Dedifferentiated amniotic fluid mesenchymal stem cell (primary cell): Measurements from ENCODE around the gene AGFG1.

Experiments used
- DNase-seq: peaks from one replicate; pipeline ENCODE4 v3.0.0-alpha.2; 2016; ENCODE audit errors: extremely low spot score

AGFG1 gene

DNA sequence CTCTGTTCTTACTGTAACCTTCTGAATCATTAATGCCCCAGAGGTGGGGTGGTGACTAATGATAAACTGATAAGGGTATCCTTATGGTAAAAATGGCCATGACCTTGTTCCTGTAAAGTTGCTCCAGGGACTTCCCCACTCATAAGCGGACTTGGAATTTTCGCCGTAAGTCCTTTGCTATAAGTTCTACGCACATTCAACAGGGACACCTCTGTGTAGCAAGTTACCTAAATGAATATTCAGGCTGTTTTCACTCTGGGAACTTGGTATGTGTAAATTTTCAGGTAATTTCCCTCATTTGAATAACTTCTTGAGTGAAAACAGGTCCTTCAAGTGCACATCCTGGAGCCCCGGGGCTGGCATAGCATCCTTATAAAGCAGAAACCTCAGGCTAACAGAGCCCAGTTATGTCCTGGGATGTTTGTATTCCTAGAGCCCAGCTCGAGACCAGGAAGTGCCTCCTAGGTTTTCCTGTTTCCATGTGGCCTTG is 9.4 kb upstream of the AGFG1 start:
- DNase-seq: no peak

DNA sequence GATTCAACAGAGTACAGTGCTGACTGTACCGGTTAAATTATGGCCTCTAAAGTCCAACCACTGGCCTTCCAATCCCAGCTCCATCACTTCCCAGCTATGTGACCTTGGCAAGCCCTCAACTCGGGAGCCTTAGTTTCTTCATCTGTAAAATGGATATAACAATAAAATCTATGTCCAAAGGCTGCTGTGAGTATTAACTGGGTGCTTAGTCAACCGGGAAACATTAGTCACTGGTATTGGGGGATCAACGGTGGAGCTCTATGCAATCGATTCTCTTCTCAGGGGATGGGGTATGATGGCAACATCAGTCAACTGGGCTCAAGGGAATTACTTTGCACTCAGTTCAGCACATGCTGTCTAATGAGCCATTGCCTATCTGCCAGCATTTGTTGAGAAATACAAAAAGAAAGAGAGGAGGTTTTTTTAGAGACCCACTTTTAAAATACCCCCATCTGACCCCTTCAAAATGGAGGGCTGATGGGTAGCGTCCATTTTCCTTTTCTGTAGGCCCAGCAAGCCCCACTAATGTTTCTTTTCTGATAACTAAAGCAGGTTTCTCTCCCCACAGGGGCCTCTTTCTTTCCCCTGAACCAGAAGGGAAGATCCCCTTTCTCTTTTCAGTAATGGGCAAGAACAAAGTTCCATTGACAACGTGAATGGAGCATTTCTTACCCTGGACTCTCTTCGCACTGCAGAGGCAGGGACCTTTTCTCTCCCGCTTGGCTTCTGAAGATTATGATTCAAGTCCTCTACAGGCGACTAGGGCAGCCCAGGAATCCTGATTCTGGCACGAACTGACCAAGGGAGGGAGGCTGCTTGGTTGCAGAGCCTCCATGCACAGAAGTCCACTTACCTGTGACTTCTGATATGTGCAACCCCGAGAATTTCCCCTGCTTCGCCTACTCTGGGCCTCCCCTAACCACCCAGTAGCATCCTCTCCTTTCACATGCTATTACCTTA is 8.7 kb upstream of the AGFG1 start:
- no peak for DNase-seq

- no peak for DNase-seq
Observed at GRCh38 chr2:227464361-227464760, 7.6 kb upstream of the AGFG1 start.

GRCh38 chr2:227464851-227465250 is 7.1 kb upstream of the AGFG1 start:
- DNase-seq: no peak

DNA sequence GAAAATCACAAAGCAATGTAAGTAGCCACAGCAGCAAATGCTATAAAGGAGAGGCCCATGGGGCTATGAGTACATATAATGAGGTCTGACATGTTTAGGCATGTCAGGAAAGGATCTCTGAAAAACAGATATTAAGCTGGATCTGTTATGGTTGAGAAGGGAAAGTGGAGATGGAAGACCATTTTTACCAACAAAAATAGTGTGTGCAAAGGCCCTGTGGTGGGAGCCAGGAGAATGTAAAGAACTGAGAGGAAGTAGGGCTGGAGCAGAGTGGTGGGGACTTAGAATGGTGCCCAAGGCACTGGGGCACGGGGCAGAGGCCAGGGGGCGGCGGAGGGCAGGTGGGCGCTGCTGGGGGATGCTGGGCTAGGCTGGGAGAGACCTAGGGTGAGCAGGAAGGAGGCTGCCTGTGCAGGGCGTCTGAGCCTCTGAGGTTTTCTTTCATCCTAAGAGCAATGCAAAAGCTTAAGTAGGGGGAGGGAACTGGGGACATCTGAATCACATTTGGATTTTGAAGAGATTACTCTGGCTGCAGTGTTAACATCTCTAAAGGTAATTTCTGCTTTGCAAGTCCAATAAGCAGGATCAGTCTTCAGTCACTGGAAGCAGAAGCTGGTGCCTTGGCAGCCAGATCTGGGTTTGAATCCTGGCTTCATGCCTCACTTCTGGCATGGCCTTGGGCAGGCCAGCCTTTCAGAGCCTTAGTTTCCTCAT is 4.9 kb upstream of the AGFG1 start:
- DNase-seq: no peak

- DNase-seq: no peak
Observed at GRCh38 chr2:227471412-227471811, 544 bp upstream of the AGFG1 start.

DNA sequence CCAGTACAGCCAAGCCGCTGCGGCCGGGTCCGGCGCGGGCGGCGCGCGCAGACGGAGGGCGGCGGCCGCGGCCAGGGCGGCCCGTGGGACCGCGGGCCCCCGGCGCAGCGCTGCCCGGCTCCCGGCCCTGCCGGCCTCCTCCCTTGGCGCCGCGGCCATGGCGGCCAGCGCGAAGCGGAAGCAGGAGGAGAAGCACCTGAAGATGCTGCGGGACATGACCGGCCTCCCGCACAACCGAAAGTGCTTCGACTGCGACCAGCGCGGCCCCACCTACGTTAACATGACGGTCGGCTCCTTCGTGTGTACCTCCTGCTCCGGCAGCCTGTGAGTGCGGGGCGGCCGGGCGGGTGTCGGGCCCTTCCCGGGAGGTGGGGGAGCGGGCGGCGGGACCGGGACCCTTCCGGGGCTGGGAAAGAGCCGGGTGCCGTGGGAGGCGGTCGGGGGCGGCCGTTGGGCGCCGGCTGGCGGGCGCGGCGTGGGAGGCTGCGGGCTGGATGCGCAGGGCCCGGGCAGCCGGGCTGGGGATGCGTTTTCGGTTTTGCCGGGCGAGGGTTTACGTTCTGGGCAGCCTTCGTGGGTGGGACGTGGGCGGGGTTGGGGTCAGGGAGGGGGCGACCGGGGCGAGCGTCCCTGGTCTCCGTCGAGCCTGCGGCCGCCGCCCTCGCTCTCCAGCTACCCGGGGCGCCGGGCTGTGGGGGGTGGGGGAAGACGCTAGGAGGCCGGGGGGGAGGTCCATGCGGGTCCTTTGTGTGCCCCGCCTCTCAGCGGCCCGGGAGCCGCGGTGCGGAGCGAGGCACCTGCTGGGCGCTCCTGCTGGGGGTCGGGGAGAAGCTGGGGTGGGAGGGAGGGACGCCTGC is 537 bp downstream of the AGFG1 start:
- DNase-seq: no peak

GRCh38 chr2:227473122-227473461 is 1.1 kb downstream of the AGFG1 start:
- DNase-seq: no peak

DNA sequence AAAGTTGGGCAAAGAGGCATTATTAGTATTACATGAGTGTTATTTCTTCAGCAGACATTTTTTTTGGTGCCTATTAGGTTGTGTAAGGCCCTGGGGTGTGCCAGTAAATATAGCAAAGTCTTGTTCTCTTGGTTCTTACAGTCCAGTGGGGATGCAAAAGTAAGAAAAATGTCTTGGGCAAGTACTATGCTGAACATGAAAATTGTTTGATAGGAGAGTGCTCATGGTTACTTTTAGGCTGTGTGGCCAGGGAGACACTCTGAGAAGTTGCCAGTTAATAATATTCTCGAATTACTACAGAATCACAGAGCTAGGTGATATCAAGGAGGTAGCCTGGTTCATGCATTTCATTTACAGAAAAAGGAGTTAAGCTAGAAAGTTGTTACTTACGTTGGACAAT is 1.9 kb downstream of the AGFG1 start:
- no peak for DNase-seq

- no peak for DNase-seq
Observed at GRCh38 chr2:227474410-227474809, 2.5 kb downstream of the AGFG1 start.

DNA sequence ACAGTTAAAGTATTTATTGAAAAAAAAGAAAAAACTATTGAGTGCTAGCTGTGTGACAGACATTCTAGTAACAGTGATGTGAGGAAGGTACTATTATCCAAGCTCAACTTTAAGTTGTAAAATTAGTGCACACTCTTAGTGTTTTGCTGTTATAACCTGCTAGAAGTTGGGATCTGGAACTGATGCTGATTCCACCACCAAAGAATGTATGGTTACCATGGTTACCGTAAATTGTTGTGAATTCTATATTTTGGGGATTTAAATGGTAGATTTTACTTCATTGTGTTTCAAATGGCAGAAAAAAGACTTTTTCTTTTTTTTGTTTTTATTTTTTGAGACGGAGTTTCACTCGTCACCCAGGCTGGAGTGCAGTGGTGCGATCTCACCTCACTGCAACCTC is 5.3 kb downstream of the AGFG1 start:
- DNase-seq: no peak

- DNase-seq: no peak
Observed at GRCh38 chr2:227479865-227480475, 8.0 kb downstream of the AGFG1 start.

DNA sequence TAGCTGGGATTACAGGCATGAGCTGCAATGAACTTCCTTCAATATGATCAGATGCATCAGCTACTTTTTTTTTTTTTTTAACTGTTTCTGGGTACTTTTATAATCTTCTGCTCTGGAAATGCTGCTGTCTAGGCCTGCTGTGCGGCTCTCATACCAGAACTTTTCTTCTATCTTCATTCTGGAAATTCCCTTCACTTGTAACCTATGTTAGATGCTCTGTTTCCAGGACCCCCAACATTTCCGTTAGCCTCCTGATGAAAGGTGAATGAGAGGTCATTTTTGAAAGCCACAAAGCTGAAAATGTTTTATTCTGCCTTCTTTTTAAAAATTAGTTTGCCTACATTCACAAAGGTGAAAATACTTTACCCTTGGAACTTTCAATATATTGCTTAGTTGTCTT is 8.6 kb downstream of the AGFG1 start:
- no peak for DNase-seq

DNA sequence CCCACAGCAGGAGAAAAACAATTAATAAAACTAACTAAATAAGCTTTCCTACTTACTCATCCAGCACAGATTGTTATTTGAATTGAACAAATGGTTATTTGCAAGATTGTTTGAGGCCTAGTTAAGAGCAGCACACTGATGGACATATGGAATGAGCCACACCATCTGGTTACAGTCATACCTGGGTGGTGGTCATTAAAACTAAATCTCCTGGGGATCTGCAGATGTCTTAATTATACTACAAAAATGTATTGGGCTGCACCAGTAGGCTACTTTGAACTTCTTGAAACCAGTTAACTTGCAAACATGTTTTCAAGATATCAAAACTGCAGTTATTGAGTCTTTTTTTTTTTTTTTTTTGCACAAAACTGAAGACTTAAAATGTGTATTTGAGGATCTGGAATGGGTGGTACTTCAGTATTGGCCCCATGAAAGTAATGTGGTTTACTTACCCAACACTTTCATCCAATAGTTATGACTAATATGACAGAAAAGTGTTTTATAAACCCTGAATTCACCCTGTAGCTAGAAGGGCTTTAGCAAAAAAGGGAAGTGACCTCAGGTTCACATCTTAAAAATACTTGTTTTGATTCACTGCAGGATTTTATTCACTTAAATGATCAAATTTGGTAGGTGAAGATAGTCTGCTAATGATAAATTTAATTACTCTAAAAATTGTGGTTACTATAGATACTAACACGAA is 10.8 kb downstream of the AGFG1 start:
- no peak for DNase-seq

- DNase-seq: no peak
Observed at GRCh38 chr2:227485429-227485828, 13.5 kb downstream of the AGFG1 start.

DNA sequence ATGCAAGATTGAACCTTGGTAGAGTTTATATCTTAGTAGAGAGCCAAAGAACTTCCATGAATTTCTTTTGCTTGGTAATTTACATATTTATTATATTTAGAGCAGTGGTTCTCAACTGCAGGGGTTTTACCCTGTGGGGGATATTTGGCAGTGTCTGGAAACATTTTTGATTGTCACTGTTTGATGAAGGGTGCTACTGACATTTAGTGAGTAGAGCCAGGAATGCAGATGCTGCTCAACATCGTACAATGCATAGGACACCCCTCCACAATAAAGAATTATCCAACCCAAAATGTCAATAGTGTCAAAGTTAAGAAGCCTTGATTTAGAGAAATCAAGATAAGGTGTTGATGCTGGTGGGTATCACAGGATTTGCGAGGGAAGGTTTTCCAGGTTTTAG is 14.7 kb downstream of the AGFG1 start:
- no peak for DNase-seq

DNA sequence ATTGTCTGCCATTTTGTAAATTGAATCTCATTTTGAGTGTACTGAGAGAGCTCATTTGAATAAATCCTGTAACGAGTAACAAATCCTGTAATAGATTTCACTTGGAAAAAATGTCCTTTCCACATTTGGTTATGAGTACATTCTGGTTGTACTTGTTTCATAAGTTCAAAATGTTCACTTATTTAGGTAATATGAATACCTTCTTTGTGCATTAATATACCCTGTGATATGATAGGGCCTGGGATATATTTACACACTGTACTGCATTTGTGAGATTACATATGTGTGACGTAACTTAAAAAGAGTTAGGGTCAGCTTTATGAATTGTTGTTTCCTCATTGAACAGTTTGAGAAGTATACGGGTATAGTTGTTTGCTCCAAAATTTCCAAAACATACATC is 16.1 kb downstream of the AGFG1 start:
- DNase-seq: no peak

GRCh38 chr2:227491386-227491785 is 19.4 kb downstream of the AGFG1 start:
- no peak for DNase-seq

- DNase-seq: no peak
Observed at GRCh38 chr2:227493524-227493923, 21.6 kb downstream of the AGFG1 start.

DNA sequence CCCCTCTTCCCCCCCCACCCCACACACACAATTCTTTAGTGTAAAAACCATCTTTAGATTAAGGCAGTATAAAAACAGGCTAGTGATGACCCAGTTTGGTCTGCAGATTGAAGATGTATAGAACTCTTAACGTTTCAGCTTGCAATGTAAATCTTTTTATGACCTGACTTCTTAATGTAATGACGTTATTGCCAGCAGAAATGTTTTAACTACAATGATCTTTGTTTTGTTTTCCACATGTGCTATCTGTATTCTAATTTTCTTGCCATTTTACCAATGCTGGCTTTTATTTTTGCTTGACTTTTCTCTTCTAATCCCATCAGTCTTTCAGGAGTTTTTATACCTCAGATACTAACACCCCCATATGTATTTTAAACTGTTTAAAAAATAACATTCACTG is 25.2 kb downstream of the AGFG1 start:
- no peak for DNase-seq
